K562 (cell line): ENCODE measurements around the gene NOL4L. TPM values are rescaled to one million over a fixed set of nuclear protein-coding genes. Genes with fewer than 3 reads are reported as not detected.

Source experiments
- CXXC5 ChIP-seq: fragments of 250-450 bp; sonication (Bioruptor Pico); IDR thresholded peaks from 2 replicates; pipeline ENCODE4 v1.8.0; 2022; ENCODE audit warnings: inconsistent platforms, mild to moderate bottlenecking, moderate library complexity
- FOXA3 ChIP-seq, 2 experiments: fragments of 450-650 bp in 1 of 2; sonication (generic) in 1 of 2; formaldehyde crosslinking; IDR thresholded peaks in 1 of 2; conservative IDR thresholded peaks in 1 of 2; 2 replicates each; pipeline versions ENCODE4 v1.4.0 to v1.8.0; 2020 to 2022; ENCODE audit warnings: mild to moderate bottlenecking in 2 of 2, missing genetic modification reagents in 1 of 2
- HNRNPL ChIP-seq: fragments of 200-400 bp; formaldehyde crosslinking; IDR thresholded peaks from 2 replicates; pipeline ENCODE4 v1.6.1; 2017; ENCODE audit warnings: low read depth, mild to moderate bottlenecking, low read length
- KHSRP ChIP-seq: fragments of 450-650 bp; IDR thresholded peaks from 2 replicates; pipeline ENCODE4 v1.6.1; 2017
- KLF6 ChIP-seq: fragments of 250-450 bp; sonication (Bioruptor Pico); IDR thresholded peaks from 2 replicates; pipeline ENCODE4 v1.4.0; 2020; ENCODE audit warnings: mild to moderate bottlenecking, moderate library complexity, borderline replicate concordance
- PHB ChIP-seq: fragments of 250-450 bp; sonication (Bioruptor Pico); IDR thresholded peaks from 2 replicates; pipeline ENCODE4 v1.5.0; 2021
- PHF8 ChIP-seq: fragments of 200-600 bp; sonication (generic); IDR thresholded peaks from 2 replicates; pipeline ENCODE4 v1.6.1; 2012; ENCODE audit warnings: mixed run types, mild to moderate bottlenecking, inconsistent platforms, low read length, moderate library complexity, borderline replicate concordance
- POLR2A ChIP-seq: fragments of 450-650 bp; conservative IDR thresholded peaks from 2 replicates; pipeline ENCODE4 v1.6.1; 2016
- RBBP5 ChIP-seq: fragments of 200-600 bp; sonication (generic); IDR thresholded peaks from 2 replicates; pipeline ENCODE4 v1.6.1; 2012; ENCODE audit warnings: borderline replicate concordance, mild to moderate bottlenecking, low read length, control low read depth, inconsistent platforms; ENCODE audit not compliant: insufficient read depth, poor library complexity, severe bottlenecking
- TEAD4 ChIP-seq, 2 experiments: sonication (generic) in 1 of 2; formaldehyde crosslinking in 1 of 2; IDR thresholded peaks; 2 replicates each; pipeline versions ENCODE4 v1.6.1 to v1.8.0; 2012 to 2022; ENCODE audit warnings: borderline replicate concordance in 1 of 2, inconsistent platforms in 1 of 2, low read length in 1 of 2, mild to moderate bottlenecking in 1 of 2, missing genetic modification reagents in 1 of 2
- ZBTB49 ChIP-seq: sonication (generic); formaldehyde crosslinking; IDR thresholded peaks from 2 replicates; pipeline ENCODE4 v1.8.0; 2022; ENCODE audit warnings: missing genetic modification reagents, mild to moderate bottlenecking, borderline replicate concordance
- polyA plus RNA-seq, 8 experiments: library from polyadenylated mRNA; depleted of rRNA in 4 of 8; stranded (reverse) in 5 of 8; unstranded in 3 of 8; fragments of >200 nt; fragmentation: Nextera tagmentation in 2 of 8; fragmentation: Illumina TruSeq in 1 of 8; extraction: Ambion mirVana in 2 of 8; extraction: Trizol in 1 of 8; gene quantifications; 2 replicates each; pipeline versions ENCODE4 v1.2.1 to v1.2.3, GENCODE V29; 2011 to 2014; ENCODE audit warnings: inconsistent platforms in 1 of 8, missing spikeins in 1 of 8
- total RNA-seq, 7 experiments: library from RNA; depleted of rRNA in 6 of 7; stranded (reverse); fragments of >200 nt in 6 of 7; fragmentation: Illumina TruSeq in 2 of 7; extraction: Trizol in 2 of 7; gene quantifications; 2 replicates each; pipeline versions ENCODE4 v1.2.1 to v1.2.3, GENCODE V29; 2011 to 2021; ENCODE audit warnings: low replicate concordance in 1 of 7
- TF ChIP-seq, protein P1 (sequence below): sonication (generic); formaldehyde crosslinking; IDR thresholded peaks from 2 replicates; pipeline ENCODE4 v1.8.0; 2023; ENCODE audit warnings: missing genetic modification reagents, mild to moderate bottlenecking, borderline replicate concordance
- TF ChIP-seq, protein P2 (sequence below): fragments of 200-400 bp; formaldehyde crosslinking; IDR thresholded peaks from 2 replicates; pipeline ENCODE4 v1.6.1; 2017; ENCODE audit warnings: mild to moderate bottlenecking, low read depth, low read length, moderate library complexity
- TF ChIP-seq, protein P3 (sequence below): fragments of 250-450 bp; sonication (Bioruptor Pico); IDR thresholded peaks from 2 replicates; pipeline ENCODE4 v1.8.0; 2022; ENCODE audit warnings: inconsistent platforms, mild to moderate bottlenecking, moderate library complexity, borderline replicate concordance

NOL4L gene
- total and polyA plus RNA-seq, 9 of the 15 experiments (the other 6 are each of a cell fraction or from before 2014, with no cell fraction given): 5.1 to 36.2 (median 13.6) TPM

GRCh38 chr20:32397567-32398084 lies 187.5 kb downstream of the NOL4L start (continued):
- TF ChIP-seq ZBTB49 (CRISPR knock-in tag) (no peak), POLR2A (no peak), HNRNPL (no peak), CXXC5 (CRISPR knock-in tag) (peak; percentile 90), RBBP5 (no peak), PHF8 (no peak), PHB (no peak), KLF6 (CRISPR knock-in tag) (peak; percentile 76; the same call in 1 of the 2 replicates), KHSRP (no peak), TEAD4 (IDR thresholded peaks at IDR 0.05; ENCODE audit: low read length) (peak; percentile 83), TEAD4 (CRISPR knock-in tag; IDR thresholded peaks at IDR 0.05; ENCODE audit: borderline replicate concordance) (no peak), FOXA3 (CRISPR knock-in tag; conservative IDR thresholded peaks at IDR 0.05 in 1 of 2, IDR thresholded peaks at IDR 0.05 in 1 of 2) (no peak)
- TF ChIP-seq, protein P1, sequence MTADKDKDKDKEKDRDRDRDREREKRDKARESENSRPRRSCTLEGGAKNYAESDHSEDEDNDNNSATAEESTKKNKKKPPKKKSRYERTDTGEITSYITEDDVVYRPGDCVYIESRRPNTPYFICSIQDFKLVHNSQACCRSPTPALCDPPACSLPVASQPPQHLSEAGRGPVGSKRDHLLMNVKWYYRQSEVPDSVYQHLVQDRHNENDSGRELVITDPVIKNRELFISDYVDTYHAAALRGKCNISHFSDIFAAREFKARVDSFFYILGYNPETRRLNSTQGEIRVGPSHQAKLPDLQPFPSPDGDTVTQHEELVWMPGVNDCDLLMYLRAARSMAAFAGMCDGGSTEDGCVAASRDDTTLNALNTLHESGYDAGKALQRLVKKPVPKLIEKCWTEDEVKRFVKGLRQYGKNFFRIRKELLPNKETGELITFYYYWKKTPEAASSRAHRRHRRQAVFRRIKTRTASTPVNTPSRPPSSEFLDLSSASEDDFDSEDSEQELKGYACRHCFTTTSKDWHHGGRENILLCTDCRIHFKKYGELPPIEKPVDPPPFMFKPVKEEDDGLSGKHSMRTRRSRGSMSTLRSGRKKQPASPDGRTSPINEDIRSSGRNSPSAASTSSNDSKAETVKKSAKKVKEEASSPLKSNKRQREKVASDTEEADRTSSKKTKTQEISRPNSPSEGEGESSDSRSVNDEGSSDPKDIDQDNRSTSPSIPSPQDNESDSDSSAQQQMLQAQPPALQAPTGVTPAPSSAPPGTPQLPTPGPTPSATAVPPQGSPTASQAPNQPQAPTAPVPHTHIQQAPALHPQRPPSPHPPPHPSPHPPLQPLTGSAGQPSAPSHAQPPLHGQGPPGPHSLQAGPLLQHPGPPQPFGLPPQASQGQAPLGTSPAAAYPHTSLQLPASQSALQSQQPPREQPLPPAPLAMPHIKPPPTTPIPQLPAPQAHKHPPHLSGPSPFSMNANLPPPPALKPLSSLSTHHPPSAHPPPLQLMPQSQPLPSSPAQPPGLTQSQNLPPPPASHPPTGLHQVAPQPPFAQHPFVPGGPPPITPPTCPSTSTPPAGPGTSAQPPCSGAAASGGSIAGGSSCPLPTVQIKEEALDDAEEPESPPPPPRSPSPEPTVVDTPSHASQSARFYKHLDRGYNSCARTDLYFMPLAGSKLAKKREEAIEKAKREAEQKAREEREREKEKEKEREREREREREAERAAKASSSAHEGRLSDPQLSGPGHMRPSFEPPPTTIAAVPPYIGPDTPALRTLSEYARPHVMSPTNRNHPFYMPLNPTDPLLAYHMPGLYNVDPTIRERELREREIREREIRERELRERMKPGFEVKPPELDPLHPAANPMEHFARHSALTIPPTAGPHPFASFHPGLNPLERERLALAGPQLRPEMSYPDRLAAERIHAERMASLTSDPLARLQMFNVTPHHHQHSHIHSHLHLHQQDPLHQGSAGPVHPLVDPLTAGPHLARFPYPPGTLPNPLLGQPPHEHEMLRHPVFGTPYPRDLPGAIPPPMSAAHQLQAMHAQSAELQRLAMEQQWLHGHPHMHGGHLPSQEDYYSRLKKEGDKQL (CRISPR knock-in tag): no peak
- TF ChIP-seq, protein P2, sequence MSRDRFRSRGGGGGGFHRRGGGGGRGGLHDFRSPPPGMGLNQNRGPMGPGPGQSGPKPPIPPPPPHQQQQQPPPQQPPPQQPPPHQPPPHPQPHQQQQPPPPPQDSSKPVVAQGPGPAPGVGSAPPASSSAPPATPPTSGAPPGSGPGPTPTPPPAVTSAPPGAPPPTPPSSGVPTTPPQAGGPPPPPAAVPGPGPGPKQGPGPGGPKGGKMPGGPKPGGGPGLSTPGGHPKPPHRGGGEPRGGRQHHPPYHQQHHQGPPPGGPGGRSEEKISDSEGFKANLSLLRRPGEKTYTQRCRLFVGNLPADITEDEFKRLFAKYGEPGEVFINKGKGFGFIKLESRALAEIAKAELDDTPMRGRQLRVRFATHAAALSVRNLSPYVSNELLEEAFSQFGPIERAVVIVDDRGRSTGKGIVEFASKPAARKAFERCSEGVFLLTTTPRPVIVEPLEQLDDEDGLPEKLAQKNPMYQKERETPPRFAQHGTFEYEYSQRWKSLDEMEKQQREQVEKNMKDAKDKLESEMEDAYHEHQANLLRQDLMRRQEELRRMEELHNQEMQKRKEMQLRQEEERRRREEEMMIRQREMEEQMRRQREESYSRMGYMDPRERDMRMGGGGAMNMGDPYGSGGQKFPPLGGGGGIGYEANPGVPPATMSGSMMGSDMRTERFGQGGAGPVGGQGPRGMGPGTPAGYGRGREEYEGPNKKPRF: no peak
- TF ChIP-seq, protein P3, sequence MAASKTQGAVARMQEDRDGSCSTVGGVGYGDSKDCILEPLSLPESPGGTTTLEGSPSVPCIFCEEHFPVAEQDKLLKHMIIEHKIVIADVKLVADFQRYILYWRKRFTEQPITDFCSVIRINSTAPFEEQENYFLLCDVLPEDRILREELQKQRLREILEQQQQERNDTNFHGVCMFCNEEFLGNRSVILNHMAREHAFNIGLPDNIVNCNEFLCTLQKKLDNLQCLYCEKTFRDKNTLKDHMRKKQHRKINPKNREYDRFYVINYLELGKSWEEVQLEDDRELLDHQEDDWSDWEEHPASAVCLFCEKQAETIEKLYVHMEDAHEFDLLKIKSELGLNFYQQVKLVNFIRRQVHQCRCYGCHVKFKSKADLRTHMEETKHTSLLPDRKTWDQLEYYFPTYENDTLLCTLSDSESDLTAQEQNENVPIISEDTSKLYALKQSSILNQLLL (CRISPR knock-in tag): no peak
